Psoas muscle (tissue), 8 donors: ENCODE data around the gene DYNC1LI2. TPM values are rescaled to one million over a fixed set of nuclear protein-coding genes. Genes with fewer than 3 reads are reported as not detected.

Source experiments
- ATAC-seq, 4 donors: fragments of 200-7000 bp; cut with Tn5 transposase; one replicate each; pipeline ENCODE4 v1.9.1; 2020; ENCODE audit warnings: moderate library complexity in 3 of 4, mild to moderate bottlenecking in 2 of 4
- DNase-seq, 2 donors: peaks; one replicate each; pipeline ENCODE4 v3.0.0-alpha.2; 2020
- H3K27ac ChIP-seq: fragments of 200-600 bp; one replicate; pipeline ENCODE4 v1.8.0; 2022
- H3K27me3 ChIP-seq, 3 donors: fragments of 200-600 bp in 1 of 3; one replicate each; pipeline versions ENCODE4 v1.6.1 to v1.8.0; 2013 to 2022; ENCODE audit warnings: low read length in 2 of 3, mild to moderate bottlenecking in 2 of 3, moderate library complexity in 1 of 3; ENCODE audit not compliant: insufficient read depth in 3 of 3
- H3K36me3 ChIP-seq, 2 donors: fragments of 200-600 bp in 1 of 2; one replicate each; pipeline versions ENCODE4 v1.6.1 to v1.8.0; 2013 to 2022; ENCODE audit warnings: low read depth in 1 of 2, mild to moderate bottlenecking in 1 of 2, moderate library complexity in 1 of 2; ENCODE audit not compliant: insufficient read depth in 1 of 2
- H3K4me1 ChIP-seq: fragments of 200-600 bp; one replicate; pipeline ENCODE4 v1.8.0; 2022
- H3K4me3 ChIP-seq: fragments of 200-600 bp; one replicate; pipeline ENCODE4 v1.8.0; 2022; ENCODE audit warnings: mild to moderate bottlenecking
- H3K9me3 ChIP-seq: fragments of 200-600 bp; one replicate; pipeline ENCODE4 v1.8.0; 2022
- WGBS, 3 donors: extraction: QIAGEN DNeasy Blood & Tissue Kit; methylation state at CpG; one replicate each; pipeline versions ENCODE4 v1.1.6 to v1.1.7; 2013; 5-methylcytosine and 5-hydroxymethylcytosine counted together
- intact Hi-C, 2 donors: fragments of 100-400 bp; cut with DNase I; formaldehyde crosslinking; loops; one replicate each; pipeline versions ENCODE4 v1.11.0 to v1.14.2; 2022
- polyA plus RNA-seq, 3 donors: library from polyadenylated mRNA; stranded (reverse); fragments of 200-250 nt; gene quantifications; one replicate each; pipeline ENCODE4 v1.2.3, GENCODE V29; 2013
- total RNA-seq, 4 donors: library from RNA; stranded (reverse); fragmentation: NEBNext Ultra II Directional in 2 of 4; extraction: Animal tissue kit (Norgen Biotek cat#: 25700) in 2 of 4; gene quantifications; one replicate each; pipeline versions ENCODE4 v1.2.1 to v1.2.4, GENCODE V29; 2021 to 2023
- TF ChIP-seq, protein P1 (sequence below): fragments of 200-600 bp; IDR thresholded peaks from one replicate; pipeline ENCODE4 v1.8.0; 2022; ENCODE audit warnings: antibody characterized with exemption
- donor health status: healthy with polysubstance abuse.
- donor health status: DM: no; HTN: no; CAD: no; lungs with moderate emphysema.
- donor health status: Bipolar disorder and iron deficiency.
- donor health status: healthy.
- donor health status: DM: yes; HTN: yes; CAD: no.
- donor health status: DM: no; HTN: no; CAD: no.
- donor health status: DM: no; HTN: no; CAD: no.
- donor health status: DM: yes; HTN: yes; CAD: no.

The DYNC1LI2 gene
- total and polyA plus RNA-seq, 7 donors, result 30.8 to 76.0 (median 63.5) TPM

DNA sequence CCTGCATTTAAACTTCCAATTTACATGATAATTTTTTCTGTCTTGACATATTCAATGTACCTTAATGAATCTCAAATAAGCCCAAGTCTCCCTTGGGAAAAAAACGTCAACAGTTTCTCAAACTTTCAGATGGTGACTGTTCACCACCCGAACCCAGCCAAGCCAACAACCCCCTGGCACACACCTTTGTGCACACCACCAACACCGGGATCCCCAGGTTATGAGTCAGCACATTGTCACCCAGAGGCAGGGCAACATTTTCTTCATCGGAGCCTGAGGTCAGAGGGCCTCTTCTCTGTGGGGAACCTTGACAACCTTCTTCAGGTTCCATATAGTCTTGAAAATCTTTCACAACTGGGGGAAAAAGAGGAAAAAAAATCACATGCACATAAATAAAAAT lies 15.5 kb downstream of the DYNC1LI2 start:
- WGBS, 3 donors, result 84 to 91% (median 86%) methylated on average over 4 of the region's 4 CpGs
- TF ChIP-seq, protein P1, sequence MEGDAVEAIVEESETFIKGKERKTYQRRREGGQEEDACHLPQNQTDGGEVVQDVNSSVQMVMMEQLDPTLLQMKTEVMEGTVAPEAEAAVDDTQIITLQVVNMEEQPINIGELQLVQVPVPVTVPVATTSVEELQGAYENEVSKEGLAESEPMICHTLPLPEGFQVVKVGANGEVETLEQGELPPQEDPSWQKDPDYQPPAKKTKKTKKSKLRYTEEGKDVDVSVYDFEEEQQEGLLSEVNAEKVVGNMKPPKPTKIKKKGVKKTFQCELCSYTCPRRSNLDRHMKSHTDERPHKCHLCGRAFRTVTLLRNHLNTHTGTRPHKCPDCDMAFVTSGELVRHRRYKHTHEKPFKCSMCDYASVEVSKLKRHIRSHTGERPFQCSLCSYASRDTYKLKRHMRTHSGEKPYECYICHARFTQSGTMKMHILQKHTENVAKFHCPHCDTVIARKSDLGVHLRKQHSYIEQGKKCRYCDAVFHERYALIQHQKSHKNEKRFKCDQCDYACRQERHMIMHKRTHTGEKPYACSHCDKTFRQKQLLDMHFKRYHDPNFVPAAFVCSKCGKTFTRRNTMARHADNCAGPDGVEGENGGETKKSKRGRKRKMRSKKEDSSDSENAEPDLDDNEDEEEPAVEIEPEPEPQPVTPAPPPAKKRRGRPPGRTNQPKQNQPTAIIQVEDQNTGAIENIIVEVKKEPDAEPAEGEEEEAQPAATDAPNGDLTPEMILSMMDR, result no peak
- Histone ChIP-seq H3K4me3 (no peak overlapping the region), H3K27ac (no peak overlapping the region), H3K9me3 (no peaks in the 10 kb centered on the region), H3K36me3 (peaks cover 24 to 80% of the 10 kb centered on the region in 2 donors), H3K4me1 (peaks cover 19% of the 10 kb centered on the region), H3K27me3 (no peaks in the 10 kb centered on the region)
- no peak for ATAC-seq
- intact Hi-C loops, result no loop called here
- DNase-seq, result no peak

DNA sequence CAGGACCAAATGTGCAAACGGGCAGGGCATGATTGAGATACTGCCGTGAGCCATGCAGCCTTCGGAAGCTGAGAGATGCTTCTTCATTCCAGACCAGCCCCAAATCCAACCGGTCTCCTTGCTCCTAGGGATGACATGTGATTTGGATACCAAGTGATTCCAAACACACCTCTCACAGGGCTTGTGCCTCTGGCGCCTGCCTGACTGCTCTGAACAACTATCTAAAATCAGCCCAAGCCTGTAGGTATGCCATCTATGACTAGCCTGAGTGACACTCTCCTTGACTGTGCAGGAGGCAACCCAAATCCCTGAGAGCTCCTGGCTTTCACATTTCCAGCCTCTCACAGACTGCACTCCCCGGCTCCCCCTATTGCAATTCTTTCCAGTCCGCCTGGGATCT lies 20.3 kb downstream of the DYNC1LI2 start:
- no peaks in the 10 kb centered on the region for H3K4me1 ChIP-seq
- no peaks in the 10 kb centered on the region for H3K9me3 ChIP-seq
- no peak for ATAC-seq
- peaks cover 19 to 97% of the 10 kb centered on the region in 2 donors for H3K36me3 ChIP-seq
- no peak overlapping the region for H3K27ac ChIP-seq
- intact Hi-C loops, result loop anchor here in 1 of 2 donors (5.0 kb wide), 1 partner anchor 71 kb away; the partner anchor contains the start of gene TERB1
- H3K4me3 ChIP-seq, result no peak overlapping the region
- DNase-seq, result no peak
- no peaks in the 10 kb centered on the region for H3K27me3 ChIP-seq
- TF ChIP-seq, protein P1, result no peak
- 79 to 89% (median 81%) methylated on average over 7 of the region's 7 CpGs for WGBS, 3 donors

DNA sequence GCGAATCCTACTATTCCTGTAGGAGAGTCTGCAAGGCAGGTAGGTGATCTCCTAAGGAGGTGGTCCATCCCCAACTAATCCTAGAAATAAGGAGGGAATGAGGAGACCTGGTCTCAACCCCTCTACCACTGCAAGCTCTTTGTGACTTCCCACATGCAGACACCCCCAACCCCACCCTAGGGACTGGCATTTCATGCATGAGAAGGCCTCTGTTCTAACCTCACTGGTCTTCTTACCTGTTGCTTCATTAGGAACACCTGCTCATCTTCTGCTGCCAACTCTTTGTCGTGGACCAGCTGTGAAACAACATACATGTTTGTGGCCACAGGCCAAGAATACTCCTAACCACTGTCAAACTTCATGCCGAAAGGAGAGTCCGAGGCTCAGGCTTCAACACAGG lies 22.6 kb downstream of the DYNC1LI2 start:
- no peak overlapping the region for H3K27ac ChIP-seq
- H3K4me3 ChIP-seq, result no peak overlapping the region
- DNase-seq (no peak), ATAC-seq (peak in 3 of 4 donors; percentile 18 to 31 (median 28))
- TF ChIP-seq, protein P1, result no peak
- 49 to 64% (median 53%) methylated on average over 4 of the region's 4 CpGs for WGBS, 3 donors
- H3K9me3 ChIP-seq, result no peaks in the 10 kb centered on the region
- H3K36me3 ChIP-seq, result peaks cover 27 to 97% of the 10 kb centered on the region in 2 donors
- intact Hi-C loops, result loop anchor here (5.0 kb wide), 1 partner anchor 138 kb away; no protein-coding TSS in a partner anchor
- H3K4me1 ChIP-seq, result no peaks in the 10 kb centered on the region
- H3K27me3 ChIP-seq, result no peaks in the 10 kb centered on the region

DNA sequence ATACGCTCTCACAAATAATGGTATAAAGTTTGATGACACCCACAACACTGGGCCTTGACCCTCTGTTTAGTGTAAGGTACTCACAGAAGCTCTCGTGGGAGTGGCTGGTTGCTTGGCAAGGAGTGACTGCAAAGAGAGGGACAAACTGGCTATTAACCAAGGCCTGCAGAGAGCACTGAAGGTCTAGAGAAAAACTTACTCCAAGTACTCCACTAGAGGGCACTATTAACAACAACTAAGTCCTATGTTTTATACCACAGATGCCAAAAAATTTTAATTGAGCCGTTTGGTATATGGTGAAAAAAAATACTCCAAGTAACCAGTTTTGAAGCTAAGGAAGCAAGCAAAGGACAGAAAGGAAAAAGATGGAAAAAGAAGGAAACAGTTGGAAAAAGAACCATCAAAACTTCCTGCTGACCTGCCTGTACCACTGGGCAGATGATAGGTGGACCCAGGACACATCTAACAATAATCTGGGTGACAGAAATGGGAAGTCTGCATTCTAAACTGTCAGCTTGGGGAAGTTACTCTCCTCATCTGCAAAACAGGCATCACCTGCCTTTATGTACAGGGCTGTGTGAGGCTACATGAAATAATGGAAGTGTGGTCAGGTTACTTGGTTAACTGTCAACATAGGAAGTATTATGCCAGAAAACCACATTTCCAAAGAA lies 23.2 kb downstream of the DYNC1LI2 start:
- no peak for DNase-seq
- peak; percentile 77 to 94 (median 82) for ATAC-seq
- Histone ChIP-seq H3K4me3 (no peak overlapping the region), H3K27me3 (no peaks in the 10 kb centered on the region), H3K36me3 (peaks cover 27 to 97% of the 10 kb centered on the region in 2 donors), H3K4me1 (no peaks in the 10 kb centered on the region), H3K27ac (no peak overlapping the region), H3K9me3 (no peaks in the 10 kb centered on the region)
- 28 to 32% (median 30%) methylated on average over 3 of the region's 3 CpGs for WGBS, 3 donors
- TF ChIP-seq, protein P1, result peak; percentile 63
- intact Hi-C loops, result loop anchor here (5.0 kb wide), 1 partner anchor 139 kb away; no protein-coding TSS in a partner anchor

DNA sequence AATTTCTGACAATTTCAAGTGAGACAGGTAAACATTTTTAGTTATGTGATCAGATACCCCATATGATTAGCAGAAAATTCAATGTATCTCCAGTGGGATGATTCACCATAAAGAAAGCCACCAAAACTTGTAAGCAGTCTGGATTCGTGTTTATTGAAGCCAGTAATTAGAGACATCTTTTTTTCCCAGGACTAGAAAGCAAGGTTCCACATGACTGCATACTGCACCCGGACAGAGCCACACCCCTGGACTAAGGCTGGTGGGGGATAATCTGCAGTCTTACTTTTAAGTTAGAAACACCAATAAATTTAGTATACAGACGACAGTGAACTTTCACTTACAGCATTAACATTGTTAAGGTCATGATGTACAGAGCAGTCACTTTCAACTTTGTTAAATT lies 30.6 kb downstream of the DYNC1LI2 start:
- Histone ChIP-seq H3K9me3 (no peaks in the 10 kb centered on the region), H3K36me3 (peaks cover 15 to 71% of the 10 kb centered on the region in 2 donors), H3K4me3 (no peak overlapping the region), H3K4me1 (no peaks in the 10 kb centered on the region), H3K27me3 (no peaks in the 10 kb centered on the region), H3K27ac (no peak overlapping the region)
- ATAC-seq, result no peak
- intact Hi-C loops, result no loop called here
- TF ChIP-seq, protein P1, result no peak
- WGBS, 3 donors, result 67 to 77% (median 75%) methylated on average over 3 of the region's 3 CpGs
- no peak for DNase-seq
